Measurements from ENCODE around the gene CKS1B. TPM values are rescaled to one million over a fixed set of nuclear protein-coding genes. Genes with fewer than 3 reads are reported as not detected.

Gene CKS1B
- total and polyA plus RNA-seq, 9 of the 15 experiments (the other 6 are each of a cell fraction or from before 2014, with no cell fraction given), result 215 to 1,103 (median 460) TPM

- H3K36me3 ChIP-seq (ENCODE audit: control insufficient read depth, insufficient read depth, low read length), result peaks cover 42% of the 10 kb centered on the region
- H2AFZ ChIP-seq (ENCODE audit: low read depth, low read length), result peak within 1 kb of the TSS; percentile 23; the same call in 1 of the 2 replicates
- FAIRE-seq, result peak; percentile 98
- no peaks in the 10 kb centered on the region for H4K20me1 ChIP-seq (replicated peaks; ENCODE audit: control insufficient read depth, insufficient read depth, low read length)
- H3K27me3 ChIP-seq (ENCODE audit: control insufficient read depth in 2 of 2, insufficient read depth in 2 of 2, low read length in 2 of 2), result no peaks in the 10 kb centered on the region; a peak in 1 of 5 replicates
- peak within 1 kb of the TSS; percentile 84 for H3K27ac ChIP-seq (ENCODE audit: extremely low read depth, low read depth, low read length)
- BruUV-seq (replicated peaks), result no TSS peak
- ATAC-seq, result peak; percentile 85
- H3K9me1 ChIP-seq (ENCODE audit: control insufficient read depth, insufficient read depth, low read length), result no peaks in the 10 kb centered on the region
- H3K4me1 ChIP-seq (replicated peaks in 1 of 2; ENCODE audit: control insufficient read depth in 2 of 2, insufficient read depth in 2 of 2, low read length in 2 of 2), result peaks cover 33 to 46% of the 10 kb centered on the region in 2 experiments; a peak in 4 of 5 replicates
- H3K9ac ChIP-seq (ENCODE audit: insufficient read depth in 1 of 2, low read depth in 2 of 2, low read length in 2 of 2), result peak within 1 kb of the TSS; percentile 59 to 91
- POLR2A ChIA-PET, result interaction anchor here (0.6 to 8.3 kb wide), 18 partner anchors 8 to 692 kb away, joined by 3 to 80 read pairs (median 4); partner anchors contain the start of genes EFNA4, FLAD1, LENEP and PBXIP1
- peak within 1 kb of the TSS; percentile 82 for H3K4me2 ChIP-seq (ENCODE audit: insufficient read depth, low read length)
- peak; percentile 86 to 97 (median 90) for DNase-seq (ENCODE audit: extremely low read depth in 1 of 4, low spot score in 3 of 4)
- peak within 1 kb of the TSS; percentile 40 for H3K4me3 ChIP-seq
- in situ Hi-C loops (cut with MboI), result no loop called here
- H3K9me3 ChIP-seq (replicated peaks; ENCODE audit: control insufficient read depth, insufficient read depth, low read depth, low read length), result no peaks in the 10 kb centered on the region
- WGBS (ENCODE audit: insufficient coverage, low coverage, missing lambda C conversion rate), result 9% methylated on average over 11 of the region's 15 CpGs
- intact Hi-C loops (cut with micrococcal nuclease), result loop anchor here (5.0 kb wide), 1 partner anchor 92 kb away; the partner anchor contains the start of gene EFNA4
- CTCF ChIA-PET (ENCODE audit: low intra/inter-chr PET ratio), result no interaction called here
- peaks cover 52% of the 10 kb centered on the region for H3K79me2 ChIP-seq (ENCODE audit: control insufficient read depth, insufficient read depth, low read length)
- TF ChIP-seq ZNF518B (CRISPR knock-in tag; IDR thresholded peaks at IDR 0.05), result no peak
- TF ChIP-seq ZNF696 (CRISPR knock-in tag; conservative IDR thresholded peaks at IDR 0.05), result no peak
- TF ChIP-seq POLR2A (conservative IDR thresholded peaks at IDR 0.05), result peak; percentile 79
- peak; percentile 49 for TF ChIP-seq MAFG (tag; conservative IDR thresholded peaks at IDR 0.05)
- TF ChIP-seq TBP (optimal IDR thresholded peaks at IDR 0.05; ENCODE audit: low read depth, low read length), result peak; percentile 88
- no peak for TF ChIP-seq TAL1 (IDR thresholded peaks at IDR 0.05)
- no peak for TF ChIP-seq SMARCA5 (IDR thresholded peaks at IDR 0.05)
- TF ChIP-seq ZBTB2 (IDR thresholded peaks at IDR 0.05), result peak; percentile 78
- TF ChIP-seq ZBTB43 (CRISPR knock-in tag; IDR thresholded peaks at IDR 0.05), result no peak
- peak; percentile 36; the same call in 1 of the 2 replicates for TF ChIP-seq EGR1 (conservative IDR thresholded peaks at IDR 0.05)
- no peak for TF ChIP-seq ZNF551 (CRISPR knock-in tag; IDR thresholded peaks at IDR 0.05)
- TF ChIP-seq POLR2AphosphoS5 (IDR thresholded peaks at IDR 0.05; ENCODE audit: control insufficient read depth, insufficient read depth, low read depth, low read length), result peak; percentile 71
- no peak for TF ChIP-seq IFI16 (CRISPR knock-in tag; IDR thresholded peaks at IDR 0.05)
- TF ChIP-seq SPI1 (IDR thresholded peaks at IDR 0.05; ENCODE audit: borderline replicate concordance, low read depth, low read length), result 0 out of 2 replicates have a peak, but pooled peaks have one; percentile 5
- peak; percentile 91 for TF ChIP-seq C11orf30 (IDR thresholded peaks at IDR 0.05; ENCODE audit: low read depth)
- TF ChIP-seq TEAD1 (CRISPR knock-in tag; IDR thresholded peaks at IDR 0.05), result 0 out of 4 replicates have a peak, but pooled peaks of 1 of the 2 experiments have one; percentile 35
- peak in 1 of 2 experiments; percentile 49; a peak in 1 of 4 replicates for TF ChIP-seq HDAC1 (IDR thresholded peaks at IDR 0.05)
Observed at GRCh38 chr1:154970631-154971340, 3.7 kb upstream of the CKS1B start, which contains the start of gene SHC1. Gene SHC1, minus strand, starts transcription at chr1:154970747. Its CDS starts 221 bp downstream, at chr1:154970526.
